Amniotic stem cell (primary cell): ENCODE results near the gene LCA5L.

ENCODE experiments used
- DNase-seq: peaks from one replicate; lab custom pipeline; 2025; lab: John Stamatoyannopoulos, UW

Gene LCA5L

DNA sequence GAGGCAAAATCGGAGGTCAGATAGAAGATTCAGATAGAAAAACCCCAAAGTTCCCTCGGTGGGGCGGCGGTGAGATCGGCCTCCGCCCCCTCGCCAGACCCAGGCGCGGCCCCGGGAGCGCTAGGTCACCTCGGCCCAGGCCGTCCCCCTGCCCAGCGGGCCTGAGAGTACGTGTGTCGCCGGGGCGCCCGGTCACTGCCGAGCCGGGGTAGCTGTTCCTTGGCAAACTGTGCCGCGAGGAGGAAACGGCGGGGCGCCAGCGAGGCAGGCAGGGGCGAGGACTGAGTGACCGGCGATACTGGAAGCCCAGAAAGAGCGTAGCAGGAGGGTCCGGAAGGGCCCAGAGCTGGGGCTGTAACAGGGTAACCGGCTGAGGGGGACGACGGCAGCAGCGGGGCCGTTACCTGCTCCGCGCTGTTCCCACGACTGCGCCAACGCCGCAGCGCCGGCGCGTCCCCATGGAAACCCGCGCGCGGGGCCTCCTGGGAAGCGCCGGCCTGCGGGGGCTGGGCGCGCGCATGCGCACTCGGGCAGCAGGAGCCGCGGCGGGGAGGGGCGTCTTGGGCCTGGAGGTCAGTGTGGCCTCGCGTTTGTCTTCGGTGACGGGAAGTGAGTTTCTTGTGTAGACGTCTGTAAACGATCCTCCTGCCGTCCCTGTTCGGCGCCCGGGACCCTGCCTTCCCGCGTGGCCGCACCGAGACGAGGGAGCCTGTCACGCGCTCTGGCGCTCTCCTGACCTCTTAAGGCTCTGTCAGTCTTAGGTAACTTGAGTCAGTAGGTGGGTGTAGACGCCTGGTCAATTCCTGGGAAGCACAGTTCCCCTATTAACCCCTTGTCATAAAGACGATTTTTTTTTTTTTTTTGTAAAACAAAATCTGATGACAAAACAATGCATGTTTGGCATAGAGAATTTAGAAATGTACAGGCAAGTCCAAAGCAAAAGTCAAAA lies at the start of gene LCA5L:
LCA5L (minus strand) TSS at position 458 of the 949 bp plus-strand sequence. CDS start 17,285 bp downstream, outside the sequence.
- DNase-seq, result peak; percentile 79

DNA sequence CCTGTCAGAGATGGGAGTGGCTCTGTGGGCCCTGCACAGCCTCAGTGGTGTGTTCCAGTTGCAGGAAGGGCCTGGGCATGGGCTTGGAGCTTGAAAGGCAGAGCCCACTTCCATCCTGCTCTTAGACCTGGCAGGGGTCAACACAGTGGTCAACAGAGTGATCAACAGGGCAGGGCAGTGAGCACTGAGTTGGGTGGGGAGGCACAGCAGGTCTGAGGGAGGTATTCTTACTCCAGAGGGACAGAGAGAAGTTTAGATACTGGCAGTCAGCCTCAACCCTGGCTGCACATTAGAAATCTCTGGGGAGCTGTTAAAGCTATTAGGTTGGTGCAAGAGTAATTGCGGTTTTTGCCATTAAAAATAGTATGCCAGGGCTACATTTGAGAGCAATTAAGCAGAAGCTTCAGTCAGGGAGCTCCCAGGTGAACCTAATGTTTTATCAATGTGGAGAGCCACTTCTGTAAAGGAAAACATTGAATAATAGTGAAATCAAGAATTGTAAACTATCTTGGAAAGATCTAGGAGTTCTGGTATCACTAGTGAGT lies 43.9 kb upstream of the LCA5L start:
- no peak for DNase-seq

GRCh38 chr21:39484711-39485276 lies 39.2 kb upstream of the LCA5L start:
- peak; percentile 33 for DNase-seq

DNA sequence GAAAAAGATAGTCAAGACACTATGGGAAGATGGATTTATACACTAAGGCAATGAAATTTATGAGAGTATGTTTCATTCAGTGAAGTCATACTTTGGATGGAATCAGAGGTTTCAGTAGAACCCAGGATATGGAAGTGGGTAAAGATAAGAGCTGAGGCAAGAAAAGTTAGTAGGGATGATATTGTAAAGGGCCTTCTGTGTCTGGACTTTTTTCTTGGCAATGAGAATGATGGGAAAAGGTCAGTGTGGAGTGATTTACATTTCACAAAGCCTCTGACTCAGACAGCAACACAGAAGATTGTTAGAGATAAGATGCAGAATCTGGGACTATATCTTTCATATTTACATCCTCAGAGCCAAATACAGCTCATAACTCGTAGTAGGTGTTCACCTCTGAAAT lies 38.3 kb upstream of the LCA5L start:
- peak; percentile 26 for DNase-seq

- DNase-seq, result no peak
Observed at GRCh38 chr21:39481886-39482285, 36.3 kb upstream of the LCA5L start.

DNA sequence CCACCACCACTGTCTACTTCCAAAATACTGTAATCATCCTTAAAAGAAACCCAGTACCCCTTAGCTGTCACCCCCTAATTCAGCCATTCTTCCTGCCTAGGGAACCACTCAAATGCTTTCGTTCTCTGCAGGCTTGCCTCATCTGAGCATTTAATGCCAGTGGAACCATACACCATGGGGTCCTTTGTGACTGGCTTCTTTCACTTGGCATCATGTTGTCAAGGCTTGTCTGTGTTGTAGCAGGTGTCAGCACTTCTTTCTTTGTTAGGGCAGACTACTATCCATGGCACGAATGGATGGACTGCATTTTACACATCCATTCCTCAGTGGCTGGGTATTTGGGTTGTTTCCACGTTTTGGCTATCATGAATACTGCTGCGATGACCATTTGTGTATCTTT lies 34.7 kb upstream of the LCA5L start:
- DNase-seq, result no peak

- no peak for DNase-seq
Observed at GRCh38 chr21:39479814-39480182, 34.2 kb upstream of the LCA5L start.

DNA sequence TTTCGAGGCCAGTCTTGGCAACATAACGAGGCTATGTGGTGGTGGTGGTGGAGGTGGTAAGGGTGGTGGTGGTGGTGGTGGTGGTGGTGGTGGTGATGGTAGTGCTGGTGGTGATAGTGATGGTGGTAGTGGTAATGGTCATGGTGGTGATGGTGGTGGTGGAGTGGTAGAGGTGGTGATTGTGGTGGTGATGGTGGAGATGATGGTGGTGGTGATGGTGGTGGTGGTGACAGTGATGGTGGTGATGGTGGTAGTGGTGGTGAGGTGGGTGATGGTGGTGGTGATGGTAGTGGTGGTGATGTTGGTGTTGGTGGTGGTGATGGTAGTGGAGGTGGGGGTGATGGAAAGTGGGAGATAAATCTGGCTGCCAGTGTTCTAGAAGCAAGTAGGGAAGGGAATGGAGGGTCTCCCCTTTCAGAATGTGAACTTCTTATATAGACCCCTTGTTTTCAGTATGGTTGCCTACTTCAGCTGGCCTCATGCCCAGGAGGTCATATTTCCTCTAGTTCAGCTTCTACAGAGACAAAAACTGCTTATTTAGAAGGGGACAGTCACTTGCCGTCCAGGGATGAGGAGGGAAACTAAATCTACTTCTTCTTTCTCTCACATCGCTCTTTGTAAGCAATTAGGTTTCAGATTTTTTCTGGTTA lies 33.7 kb upstream of the LCA5L start:
- DNase-seq, result no peak

DNA sequence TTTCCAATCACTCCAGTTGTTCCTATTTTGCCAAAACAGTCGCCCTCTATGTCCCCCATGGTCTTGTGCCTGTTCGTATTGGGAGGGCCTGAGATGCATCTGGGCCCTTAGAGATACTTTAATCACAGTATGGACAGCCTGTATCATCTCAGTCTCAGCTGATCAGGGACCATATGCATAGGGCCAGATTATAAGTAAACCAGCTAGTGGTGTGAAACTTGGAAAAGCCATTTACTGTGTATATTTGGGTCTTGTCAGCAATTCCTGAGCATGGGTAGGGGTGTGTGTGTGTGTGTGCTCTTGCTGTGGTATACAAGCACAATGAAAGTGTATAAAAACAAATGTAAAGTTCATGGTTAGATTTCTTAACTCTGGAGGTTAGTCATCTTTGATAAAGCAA lies 29.0 kb upstream of the LCA5L start:
- no peak for DNase-seq

DNA sequence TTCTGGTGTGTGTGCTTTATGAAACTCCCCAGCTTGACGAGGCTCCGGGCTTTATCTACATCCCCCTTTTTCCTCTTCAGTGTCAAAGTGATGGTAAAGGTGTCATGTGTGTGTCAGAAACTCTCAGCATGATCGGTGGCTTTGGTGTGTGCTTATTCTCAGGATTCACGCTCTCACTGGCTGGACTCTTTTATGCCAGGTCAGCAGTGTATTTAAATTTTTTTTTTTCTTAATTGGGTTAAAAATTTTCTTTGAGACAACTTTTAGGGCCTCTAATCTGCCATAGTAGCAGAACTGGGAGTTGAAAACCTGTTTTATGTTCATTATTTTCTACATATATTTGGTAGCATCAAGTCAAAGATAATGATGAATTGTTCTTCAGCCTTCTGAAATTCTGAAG lies 27.2 kb upstream of the LCA5L start:
- no peak for DNase-seq

- DNase-seq, result no peak
Observed at GRCh38 chr21:39471598-39471997, 26.0 kb upstream of the LCA5L start.

DNA sequence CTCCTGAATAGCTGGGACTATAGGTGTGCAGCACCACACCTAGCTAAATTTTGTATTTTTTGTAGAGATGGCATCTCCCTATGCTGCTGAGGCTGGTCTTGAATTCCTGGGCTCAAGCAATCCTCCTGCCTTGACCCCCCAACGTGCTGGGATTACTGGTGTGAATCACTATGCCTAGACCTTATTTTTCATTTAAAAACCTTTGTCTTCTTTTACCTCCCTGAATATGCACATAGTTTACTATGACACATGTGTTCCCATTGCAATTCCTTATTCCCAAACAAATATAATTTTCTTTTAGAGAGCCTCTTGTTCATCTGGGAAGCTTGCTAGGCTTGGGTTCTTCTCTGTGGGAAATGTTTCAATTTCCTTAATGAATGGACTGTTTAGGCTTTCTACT lies 23.0 kb upstream of the LCA5L start:
- DNase-seq, result no peak

GRCh38 chr21:39467746-39468145 lies 22.2 kb upstream of the LCA5L start:
- DNase-seq, result no peak

DNA sequence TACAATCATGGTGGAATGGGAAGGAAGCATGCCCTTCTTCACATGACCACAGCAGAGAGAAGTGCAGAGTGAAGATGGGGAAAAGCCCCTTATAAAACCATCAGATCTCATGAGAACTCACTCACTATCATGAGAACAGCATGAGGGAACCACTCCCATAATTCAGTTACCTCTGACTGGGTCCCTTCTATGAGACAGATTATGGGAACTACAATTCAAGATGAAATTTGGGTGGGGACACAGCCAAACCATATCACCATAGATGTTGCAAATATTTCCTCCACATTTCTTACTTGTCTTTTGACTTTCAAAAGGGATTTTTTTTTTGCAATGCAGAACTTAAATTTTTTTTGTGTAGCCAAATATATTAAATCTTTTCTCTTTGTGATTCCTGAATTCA lies 21.0 kb upstream of the LCA5L start:
- no peak for DNase-seq

DNA sequence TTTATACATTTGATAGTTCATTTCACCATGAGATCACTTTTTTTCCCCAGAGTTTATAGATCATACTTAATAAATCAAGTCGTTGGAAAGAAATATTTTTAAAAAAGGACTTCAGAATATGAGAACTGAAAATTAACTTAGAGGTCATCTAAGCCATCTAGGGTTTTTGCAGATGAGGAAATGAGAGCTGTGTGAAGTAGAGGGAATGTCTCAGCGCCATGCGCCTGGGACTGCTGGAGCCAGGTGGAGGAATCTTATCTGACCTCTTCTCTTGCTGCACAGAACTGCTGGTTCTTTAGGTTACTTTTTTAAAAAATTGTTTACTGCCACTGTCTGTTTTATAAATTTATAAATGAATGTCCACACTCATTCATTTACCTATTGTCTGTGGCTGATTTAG lies 17.7 kb upstream of the LCA5L start:
- no peak for DNase-seq

- DNase-seq, result no peak
Observed at GRCh38 chr21:39461419-39461818, 15.8 kb upstream of the LCA5L start.

DNA sequence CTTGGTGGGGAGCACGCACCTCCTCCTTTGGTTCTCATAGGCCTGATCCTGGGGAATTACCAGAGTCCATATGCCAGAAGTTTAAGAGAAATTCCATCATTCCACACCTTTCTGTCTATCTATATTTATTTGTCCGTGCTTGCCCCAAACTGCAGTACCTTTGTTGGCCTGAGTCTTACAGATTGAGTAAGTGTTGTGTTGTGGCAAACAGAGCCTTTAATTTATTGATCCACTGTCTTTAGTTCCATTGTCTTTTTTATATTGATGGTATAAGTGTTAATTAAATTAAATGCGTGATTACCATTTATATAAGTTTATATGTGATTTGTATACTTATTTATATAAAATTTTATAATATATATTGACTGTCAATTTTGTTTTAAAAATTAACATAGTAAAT lies 11.1 kb upstream of the LCA5L start:
- no peak for DNase-seq

DNA sequence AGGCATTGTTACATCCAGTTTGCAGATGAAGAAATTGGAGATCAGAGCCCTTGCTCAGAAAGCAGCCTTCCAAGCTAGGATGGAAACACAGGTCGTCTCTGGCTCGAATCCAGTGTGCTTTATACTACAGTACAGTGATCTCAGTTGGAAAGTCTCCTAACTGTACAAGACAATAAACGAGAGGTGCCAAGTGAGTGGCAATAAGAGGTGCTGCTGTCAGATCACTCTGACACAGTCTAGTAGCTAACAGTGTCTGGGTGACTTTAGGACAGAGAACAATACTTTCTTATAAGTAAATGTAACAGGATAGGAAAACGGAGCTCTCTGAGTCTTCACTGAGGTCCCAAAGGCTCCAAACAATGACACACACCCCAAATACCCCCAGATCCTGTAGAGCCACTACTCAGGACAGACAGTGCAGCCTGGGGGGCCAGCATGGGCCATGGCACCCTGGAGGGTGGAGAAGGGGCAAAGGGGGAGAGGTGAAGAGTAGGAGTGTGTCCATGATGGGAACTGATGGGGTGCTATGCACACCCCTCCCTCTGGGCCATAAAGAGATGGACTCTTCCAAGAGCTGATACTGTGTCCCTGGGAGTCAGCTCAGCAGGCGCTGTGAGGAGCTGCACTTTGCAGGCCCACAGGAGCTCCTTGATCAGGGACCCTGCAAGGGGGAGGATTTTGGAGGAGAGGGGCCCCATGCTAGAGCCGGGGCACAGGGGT lies 9.5 kb upstream of the LCA5L start:
- DNase-seq, result no peak

GRCh38 chr21:39453571-39454179 lies 8.1 kb upstream of the LCA5L start:
- no peak for DNase-seq

GRCh38 chr21:39452970-39453342 lies 7.4 kb upstream of the LCA5L start:
- no peak for DNase-seq

DNA sequence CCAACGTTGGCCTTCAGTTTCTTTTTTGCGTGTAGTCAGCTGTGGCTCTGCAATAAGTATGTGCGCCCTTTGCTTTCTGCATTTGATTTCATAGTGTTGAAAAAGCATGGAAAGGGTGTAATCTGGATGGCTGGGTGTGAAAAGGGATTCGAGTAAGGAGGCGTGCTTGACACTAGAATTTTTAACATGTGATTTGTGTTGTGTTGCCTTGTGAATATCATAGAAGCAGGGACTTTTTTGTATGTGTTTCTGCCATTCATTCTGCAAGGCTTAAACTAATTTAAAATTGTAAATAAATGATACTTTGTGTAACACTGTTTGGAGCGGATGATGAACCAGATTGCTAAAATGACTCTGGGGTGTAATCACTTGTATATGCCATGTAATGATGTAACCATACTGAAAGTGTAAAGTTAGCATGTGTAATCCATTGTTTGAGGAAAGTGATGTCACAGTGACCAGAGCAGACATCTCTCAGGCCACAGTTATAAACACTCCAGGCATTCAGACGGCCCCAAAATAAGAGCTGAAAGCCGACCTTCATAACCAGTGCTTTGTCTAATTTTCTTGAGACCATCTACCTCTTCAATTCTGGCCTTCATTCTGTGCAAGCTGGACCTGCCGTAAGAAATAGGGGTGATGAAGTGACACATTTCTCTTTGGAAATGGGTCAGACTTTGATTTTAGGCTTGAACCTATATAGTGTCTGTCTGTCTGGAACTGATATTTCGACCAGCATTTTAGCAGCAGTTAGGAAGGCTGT lies 6.8 kb upstream of the LCA5L start:
- DNase-seq, result no peak
